Measurements from ENCODE around the gene RIMS4. TPM values are rescaled to one million over a fixed set of nuclear protein-coding genes. Genes with fewer than 3 reads are reported as not detected.

Gene RIMS4
- total and polyA plus RNA-seq, 12 donors = 0.04 to 0.42 (median 0.13) TPM; not detected in 5

DNA sequence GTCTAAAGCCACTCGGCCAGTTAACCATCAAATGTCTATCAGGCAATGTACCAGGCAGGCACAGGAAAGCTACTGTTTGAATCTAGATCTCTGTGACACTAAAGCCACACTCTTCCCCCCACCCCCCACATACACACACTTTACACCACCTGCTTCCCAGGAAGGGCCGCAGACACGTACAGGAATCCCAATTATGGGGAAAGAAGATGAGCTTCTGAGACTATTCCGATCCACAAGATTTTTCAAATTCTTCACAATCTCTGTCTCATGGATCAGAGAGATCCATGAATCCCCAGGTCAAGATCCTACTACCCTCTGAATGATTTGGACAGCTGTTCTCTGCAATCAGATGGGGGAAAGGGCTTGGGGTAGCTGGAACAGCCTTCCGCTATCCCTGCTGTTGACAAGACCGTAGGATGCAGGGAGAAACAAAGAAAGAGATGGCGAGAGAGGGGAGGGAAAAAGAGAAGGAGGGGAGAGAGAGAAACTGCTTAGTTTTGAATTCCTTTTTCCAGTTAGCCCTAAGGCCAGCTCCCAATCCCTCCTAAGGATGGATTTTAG lies 25.4 kb upstream of the RIMS4 start:
- Histone ChIP-seq H3K4me1 (no peaks in the 10 kb centered on the region), H3K27ac (no peak overlapping the region), H3K36me3 (no peaks in the 10 kb centered on the region), H3K27me3 (peaks cover 0 to 52% (median 16%) of the 10 kb centered on the region in 7 donors), H3K9me3 (peaks cover 0 to 7% (median 0%) of the 10 kb centered on the region in 11 donors), H3K4me3 (no peak overlapping the region)
- 59 to 61% methylated on average over 7 of the region's 7 CpGs for WGBS, 2 donors
- TF ChIP-seq, protein P1, sequence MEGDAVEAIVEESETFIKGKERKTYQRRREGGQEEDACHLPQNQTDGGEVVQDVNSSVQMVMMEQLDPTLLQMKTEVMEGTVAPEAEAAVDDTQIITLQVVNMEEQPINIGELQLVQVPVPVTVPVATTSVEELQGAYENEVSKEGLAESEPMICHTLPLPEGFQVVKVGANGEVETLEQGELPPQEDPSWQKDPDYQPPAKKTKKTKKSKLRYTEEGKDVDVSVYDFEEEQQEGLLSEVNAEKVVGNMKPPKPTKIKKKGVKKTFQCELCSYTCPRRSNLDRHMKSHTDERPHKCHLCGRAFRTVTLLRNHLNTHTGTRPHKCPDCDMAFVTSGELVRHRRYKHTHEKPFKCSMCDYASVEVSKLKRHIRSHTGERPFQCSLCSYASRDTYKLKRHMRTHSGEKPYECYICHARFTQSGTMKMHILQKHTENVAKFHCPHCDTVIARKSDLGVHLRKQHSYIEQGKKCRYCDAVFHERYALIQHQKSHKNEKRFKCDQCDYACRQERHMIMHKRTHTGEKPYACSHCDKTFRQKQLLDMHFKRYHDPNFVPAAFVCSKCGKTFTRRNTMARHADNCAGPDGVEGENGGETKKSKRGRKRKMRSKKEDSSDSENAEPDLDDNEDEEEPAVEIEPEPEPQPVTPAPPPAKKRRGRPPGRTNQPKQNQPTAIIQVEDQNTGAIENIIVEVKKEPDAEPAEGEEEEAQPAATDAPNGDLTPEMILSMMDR (IDR thresholded peaks at IDR 0.05) = no peak
- ATAC-seq (no peak), DNase-seq (no peak)
- intact Hi-C loops (cut with DNase I) = no loop called here

DNA sequence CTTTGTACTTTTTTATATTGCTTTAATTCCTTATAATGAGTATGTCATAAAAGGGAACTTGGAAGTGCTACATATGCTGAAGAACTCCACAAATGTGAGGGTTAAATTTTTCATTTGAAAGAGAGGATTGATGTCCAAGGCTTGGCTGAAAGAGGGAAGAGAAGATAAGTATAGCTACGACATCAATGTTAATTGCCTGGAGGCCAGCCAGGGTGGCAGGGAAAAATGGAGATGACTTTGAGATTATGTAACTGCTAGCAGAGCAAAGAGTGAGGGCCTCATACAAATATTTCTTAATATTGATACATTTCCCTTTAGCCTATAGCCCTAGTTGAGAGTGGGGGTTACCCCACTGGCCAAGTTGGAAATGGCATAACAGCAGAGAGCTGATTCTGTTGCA lies 24.8 kb upstream of the RIMS4 start:
- Histone ChIP-seq H3K9me3 (peaks cover 0 to 10% (median under 1%) of the 10 kb centered on the region in 11 donors), H3K36me3 (no peaks in the 10 kb centered on the region), H3K4me1 (no peaks in the 10 kb centered on the region), H3K27me3 (peaks cover 0 to 49% (median 16%) of the 10 kb centered on the region in 7 donors), H3K27ac (no peak overlapping the region), H3K4me3 (no peak overlapping the region)
- WGBS, 2 donors = 12 to 15% methylated on average over 1 of the region's 1 CpG
- TF ChIP-seq, protein P1 (IDR thresholded peaks at IDR 0.05) = no peak
- intact Hi-C loops (cut with DNase I) = no loop called here
- ATAC-seq (no peak), DNase-seq (no peak)

DNA sequence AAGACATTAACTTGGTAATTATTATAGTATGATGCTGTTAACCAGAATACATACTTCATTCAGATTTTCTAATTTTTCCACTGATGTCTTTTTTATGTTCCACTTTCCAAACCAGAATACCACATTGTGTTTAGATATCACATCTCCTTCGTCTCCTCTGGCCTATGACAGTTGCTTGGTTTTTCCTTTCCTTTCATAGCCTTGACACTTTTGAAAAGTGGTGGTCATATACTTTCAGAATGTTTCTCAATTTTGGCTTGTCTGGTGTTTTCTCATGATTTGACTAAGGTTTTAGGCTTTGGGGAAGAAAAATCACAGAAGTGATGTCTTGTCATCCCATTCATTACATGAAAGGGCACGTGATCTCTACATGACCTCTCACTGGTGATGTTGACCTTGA lies 24.3 kb upstream of the RIMS4 start:
- Histone ChIP-seq H3K9me3 (peaks cover 0 to 14% (median 0%) of the 10 kb centered on the region in 11 donors), H3K36me3 (no peaks in the 10 kb centered on the region), H3K27me3 (peaks cover 0 to 49% (median 19%) of the 10 kb centered on the region in 7 donors), H3K4me1 (no peaks in the 10 kb centered on the region), H3K27ac (no peak overlapping the region), H3K4me3 (no peak overlapping the region)
- DNase-seq (no peak), ATAC-seq (no peak)
- TF ChIP-seq, protein P1 (IDR thresholded peaks at IDR 0.05) = no peak
- intact Hi-C loops (cut with DNase I) = no loop called here
- WGBS, 2 donors = 56 to 64% methylated on average over 2 of the region's 2 CpGs

DNA sequence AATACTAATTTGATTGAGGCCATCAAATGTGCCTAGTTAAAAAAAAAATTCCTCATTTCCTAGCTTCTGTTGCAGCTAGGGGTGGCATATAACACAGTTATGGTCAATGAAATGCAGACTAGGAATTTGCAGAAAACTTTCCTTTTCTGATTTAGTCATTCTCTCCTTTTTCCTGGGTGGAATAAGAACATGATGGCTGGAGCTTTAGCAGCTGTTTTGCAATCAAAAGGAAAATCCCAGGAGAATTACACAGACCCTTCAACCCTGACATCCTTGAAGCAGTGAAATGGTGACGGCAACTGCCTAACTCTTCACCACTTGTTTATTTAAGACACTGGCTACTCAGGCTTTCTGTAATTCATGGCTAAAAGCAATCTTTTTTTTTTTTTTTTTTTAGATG lies 23.1 kb upstream of the RIMS4 start:
- peaks cover 0 to 16% (median 0%) of the 10 kb centered on the region in 11 donors for H3K9me3 ChIP-seq
- H3K27ac ChIP-seq = no peak overlapping the region
- H3K4me1 ChIP-seq = no peaks in the 10 kb centered on the region
- intact Hi-C loops (cut with DNase I) = no loop called here
- no peak overlapping the region for H3K4me3 ChIP-seq
- 81 to 92% methylated on average over 1 of the region's 1 CpG for WGBS, 2 donors
- H3K27me3 ChIP-seq = peaks cover 0 to 57% (median 23%) of the 10 kb centered on the region in 7 donors
- TF ChIP-seq, protein P1 (IDR thresholded peaks at IDR 0.05) = no peak
- H3K36me3 ChIP-seq = no peaks in the 10 kb centered on the region
- ATAC-seq (no peak), DNase-seq (no peak)
